Right ventricle myocardium superior (tissue), 1 donor: Measurements from ENCODE around the gene DENND4B. TPM values are rescaled to one million over a fixed set of nuclear protein-coding genes. Genes with fewer than 3 reads are reported as not detected.
"Not testable (repeated sequence)": the region's sequence is repeated elsewhere in the genome, so short reads cannot be mapped to it uniquely, and the experiment has no call there.

Experiments used
- ATAC-seq: fragments of 200-7000 bp; cut with Tn5 transposase; one replicate; pipeline ENCODE4 v1.9.1; 2020; ENCODE audit warnings: mild to moderate bottlenecking; ENCODE audit not compliant: poor library complexity
- DNase-seq: peaks from one replicate; pipeline ENCODE4 v3.0.0-alpha.2; 2020
- intact Hi-C: fragments of 100-400 bp; cut with DNase I; formaldehyde crosslinking; loops from one replicate; pipeline ENCODE4 v1.11.2; 2022
- long read RNA-seq: library from polyadenylated mRNA; unstranded; transcript quantifications from one replicate; pipeline ENCODE4 v2.0.0, GENCODE V29; 2021
- total RNA-seq: library from RNA; stranded (reverse); fragmentation: NEBNext Ultra II Directional; extraction: Animal tissue kit (Norgen Biotek cat#: 25700); gene quantifications from one replicate; pipeline ENCODE4 v1.2.1, GENCODE V29; 2021
- donor health status: DM: no; HTN: yes; CAD: no; lungs with severe emphysema.

Gene DENND4B, protein sequence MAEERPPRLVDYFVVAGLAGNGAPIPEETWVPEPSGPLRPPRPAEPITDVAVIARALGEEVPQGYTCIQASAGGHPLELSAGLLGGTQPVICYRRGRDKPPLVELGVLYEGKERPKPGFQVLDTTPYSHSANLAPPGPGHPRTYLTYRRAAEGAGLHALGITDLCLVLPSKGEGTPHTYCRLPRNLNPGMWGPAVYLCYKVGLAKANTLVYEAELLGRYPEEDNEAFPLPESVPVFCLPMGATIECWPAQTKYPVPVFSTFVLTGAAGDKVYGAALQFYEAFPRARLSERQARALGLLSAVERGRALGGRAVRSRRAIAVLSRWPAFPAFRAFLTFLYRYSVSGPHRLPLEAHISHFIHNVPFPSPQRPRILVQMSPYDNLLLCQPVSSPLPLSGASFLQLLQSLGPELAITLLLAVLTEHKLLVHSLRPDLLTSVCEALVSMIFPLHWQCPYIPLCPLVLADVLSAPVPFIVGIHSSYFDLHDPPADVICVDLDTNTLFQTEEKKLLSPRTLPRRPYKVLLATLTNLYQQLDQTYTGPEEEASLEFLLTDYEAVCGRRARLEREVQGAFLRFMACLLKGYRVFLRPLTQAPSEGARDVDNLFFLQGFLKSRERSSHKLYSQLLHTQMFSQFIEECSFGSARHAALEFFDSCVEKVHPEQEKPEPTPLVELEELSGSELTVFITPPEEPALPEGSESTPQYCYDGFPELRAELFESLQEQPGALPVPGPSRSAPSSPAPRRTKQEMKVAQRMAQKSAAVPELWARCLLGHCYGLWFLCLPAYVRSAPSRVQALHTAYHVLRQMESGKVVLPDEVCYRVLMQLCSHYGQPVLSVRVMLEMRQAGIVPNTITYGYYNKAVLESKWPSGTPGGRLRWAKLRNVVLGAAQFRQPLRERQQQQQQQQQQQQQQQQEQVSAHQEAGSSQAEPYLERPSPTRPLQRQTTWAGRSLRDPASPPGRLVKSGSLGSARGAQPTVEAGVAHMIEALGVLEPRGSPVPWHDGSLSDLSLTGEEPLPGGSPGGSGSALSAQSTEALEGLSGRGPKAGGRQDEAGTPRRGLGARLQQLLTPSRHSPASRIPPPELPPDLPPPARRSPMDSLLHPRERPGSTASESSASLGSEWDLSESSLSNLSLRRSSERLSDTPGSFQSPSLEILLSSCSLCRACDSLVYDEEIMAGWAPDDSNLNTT (N-terminal part only)
- 45.5 TPM for total RNA-seq
- long read RNA-seq, partial matches to known transcripts: 56 of 71 reads
- long read RNA-seq, other reads (novel, unspliced or antisense): 15 of 71 reads

DNA sequence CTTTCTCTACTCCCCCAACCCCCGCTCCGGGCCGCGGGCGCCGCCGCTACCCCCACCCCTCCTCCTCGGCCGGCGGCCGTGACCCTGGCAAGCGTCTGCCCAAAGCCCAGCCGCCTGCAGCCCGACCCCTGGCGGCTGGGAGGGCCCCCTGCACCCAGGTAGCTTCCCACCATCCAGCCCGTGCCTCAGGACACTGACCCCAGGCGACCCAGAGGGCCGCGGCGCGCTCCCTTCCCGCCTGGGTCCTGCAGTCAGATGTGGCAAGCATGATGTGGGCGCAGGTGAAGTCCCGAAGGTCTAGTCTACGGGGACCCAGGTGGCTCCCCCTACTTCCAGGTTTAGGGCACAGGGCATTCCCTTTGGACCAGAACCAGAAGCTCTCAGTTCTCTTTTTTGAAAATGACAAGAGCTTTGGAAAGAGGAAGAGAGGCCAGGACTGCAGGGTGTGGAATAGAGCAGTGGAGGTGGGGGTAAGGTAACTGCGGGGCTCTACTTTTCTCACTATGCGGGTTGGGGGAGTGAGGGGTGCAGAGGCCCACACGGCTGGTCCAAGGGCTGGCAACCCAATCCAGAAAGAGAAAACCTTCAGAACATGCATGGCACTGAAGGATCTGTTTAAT is at the start of gene DENND4B:
TSS of gene DENND4B (minus strand) at position 97 of the 620 bp plus-strand sequence. CDS start 2,344 bp downstream, outside the sequence.
- DNase-seq (peak; percentile 89), ATAC-seq (peak; percentile 82)
- intact Hi-C loops: loop anchor here (5.0 kb wide), 1 partner anchor 149 kb away; no protein-coding TSS in a partner anchor

DNA sequence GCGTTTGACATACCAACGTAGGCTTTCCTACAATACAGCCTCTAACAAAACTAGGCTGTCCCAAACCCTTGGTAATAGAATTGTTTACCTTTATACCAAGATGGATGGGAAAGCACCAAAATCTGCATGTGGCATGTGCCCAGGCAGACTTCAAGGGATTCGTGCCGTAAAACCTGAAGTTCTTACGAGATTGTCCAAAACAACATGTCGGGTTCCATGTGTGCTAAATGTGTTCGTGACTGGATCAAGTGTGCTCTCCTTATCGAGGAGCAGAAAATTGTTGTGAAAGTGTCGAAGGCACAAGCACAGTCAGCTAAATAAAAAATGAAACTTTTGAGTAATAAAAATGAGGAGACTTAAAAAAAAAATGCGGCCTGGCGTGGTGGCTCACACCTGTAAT is 49.1 kb upstream of the DENND4B start:
- intact Hi-C loops: no loop called here
- no peak for DNase-seq
- no peak for ATAC-seq

DNA sequence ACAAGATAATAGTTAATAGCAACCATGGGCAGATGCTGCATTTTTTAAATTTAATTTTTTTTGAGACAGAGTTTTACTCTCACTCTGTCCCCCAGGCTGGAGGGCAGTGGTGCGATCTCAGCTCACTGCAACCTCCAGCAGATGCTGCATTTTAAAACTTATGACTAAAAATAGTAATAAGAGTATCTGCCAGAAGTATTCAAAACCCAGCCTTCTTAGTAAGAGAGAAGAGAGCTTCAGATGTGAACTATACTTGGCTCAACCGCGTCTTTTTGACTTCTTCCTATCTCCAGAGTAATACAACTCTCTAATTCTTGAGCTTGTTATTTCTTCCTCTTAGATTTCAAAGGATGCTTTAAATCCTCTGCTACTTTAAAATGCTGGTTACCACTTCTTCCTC is 48.7 kb upstream of the DENND4B start:
- DNase-seq (no peak), ATAC-seq (no peak)
- intact Hi-C loops: no loop called here

DNA sequence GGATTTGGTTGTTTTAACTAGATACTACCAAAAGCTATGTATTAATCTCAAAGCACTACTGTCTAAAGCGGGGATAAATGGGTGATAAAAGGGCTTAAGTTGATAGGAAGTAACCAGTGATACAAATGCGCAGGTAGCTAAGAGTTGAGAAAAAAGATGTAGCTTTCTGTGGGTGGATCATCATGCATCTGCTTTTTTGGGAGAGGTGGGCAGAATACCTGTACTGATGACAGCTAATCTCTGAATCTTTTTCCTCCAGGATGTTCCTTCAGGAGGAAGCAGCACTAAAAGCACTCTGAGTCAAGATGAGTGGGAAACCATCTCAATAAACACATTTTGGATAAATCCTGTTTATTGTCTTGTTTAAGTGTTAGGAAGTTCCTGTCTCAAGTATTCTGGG is 45.3 kb upstream of the DENND4B start:
- no peak for DNase-seq
- intact Hi-C loops: no loop called here
- ATAC-seq: no peak

DNA sequence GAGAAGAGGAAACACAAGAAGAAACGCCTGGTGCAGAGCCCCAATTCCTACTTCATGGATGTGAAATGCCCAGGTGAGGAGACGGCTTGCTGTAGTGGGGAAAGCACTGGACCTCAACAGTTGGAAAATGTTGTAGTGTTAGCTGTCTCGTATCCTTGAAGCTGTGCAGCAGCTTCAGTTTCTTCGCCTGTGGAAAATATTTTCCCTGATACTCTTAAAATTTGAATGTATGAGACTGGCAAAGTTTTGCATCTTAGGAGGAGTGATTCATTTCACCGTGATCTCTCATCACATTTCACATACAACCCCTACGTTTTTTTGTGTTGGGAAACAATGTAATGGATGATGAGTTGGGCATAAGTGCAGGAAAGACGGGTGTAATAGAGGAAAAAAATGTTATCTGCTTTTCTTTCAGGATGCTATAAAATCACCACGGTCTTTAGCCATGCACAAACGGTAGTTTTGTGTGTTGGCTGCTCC is 44.7 kb upstream of the DENND4B start:
- no peak for ATAC-seq

DNA sequence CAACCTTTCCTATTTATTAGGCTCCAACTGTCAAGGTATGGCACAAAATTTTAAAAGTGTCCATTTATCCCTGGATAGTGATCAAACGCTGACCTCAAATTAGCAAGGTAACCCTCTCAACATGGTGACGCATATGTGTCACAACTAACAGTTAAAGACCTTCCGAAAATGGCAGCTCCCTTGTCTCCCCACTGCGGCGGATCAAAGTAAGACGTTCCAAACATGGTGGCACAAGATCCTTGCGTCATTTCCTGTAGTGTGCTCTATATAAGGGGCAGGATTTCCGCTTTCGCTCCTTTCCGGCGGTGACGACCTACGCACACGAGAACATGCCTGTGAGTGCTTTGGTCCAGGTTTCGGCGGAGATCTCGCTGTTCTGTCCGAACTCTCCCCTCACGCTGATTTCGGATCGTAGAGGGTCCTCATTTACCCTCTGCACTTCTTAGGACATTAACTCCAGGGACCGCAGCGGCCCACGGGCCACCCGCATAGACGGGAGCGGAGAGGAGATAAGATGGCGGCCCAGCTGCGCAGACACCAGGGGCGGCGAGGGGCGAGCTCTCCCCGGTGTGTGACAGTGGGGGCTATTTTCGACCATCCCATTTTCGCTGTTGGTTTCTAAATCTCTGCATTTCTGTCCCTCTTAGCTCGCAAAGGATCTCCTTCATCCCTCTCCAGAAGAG is 44.1 kb upstream of the DENND4B start, which contains the start of gene RPS27:
TSS of gene RPS27 (plus strand) at position 295 of the 683 bp plus-strand sequence. CDS start at position 330, 35 bp downstream.
- DNase-seq (peak; percentile 89), ATAC-seq (peak; percentile 84)
- intact Hi-C loops: no loop called here

More for the DNA sequence above, 44.7 kb upstream of the DENND4B start:
- intact Hi-C loops: no loop called here
- no peak for DNase-seq

DNA sequence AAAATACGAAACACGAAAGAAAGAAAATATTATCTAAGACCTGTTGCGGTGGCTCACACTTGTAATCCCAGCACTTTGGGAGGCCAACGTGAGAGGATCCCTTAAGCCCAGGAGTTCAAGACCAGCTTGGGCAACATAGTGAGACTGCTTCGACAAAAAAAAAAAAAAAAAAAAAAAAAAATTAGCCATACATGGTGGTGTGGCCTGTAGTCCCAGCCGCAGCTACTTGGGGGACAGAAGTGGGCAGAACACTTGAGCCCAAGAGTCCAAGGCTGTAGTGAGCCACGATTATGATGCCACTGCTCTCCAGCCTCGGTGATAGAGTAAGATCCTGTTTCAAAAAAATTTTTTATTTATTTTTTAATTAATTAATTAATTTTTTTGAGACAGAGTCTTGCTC is 41.1 kb upstream of the DENND4B start:
- DNase-seq: no peak
- intact Hi-C loops: loop anchor here (5.0 to 10.0 kb wide), 3 partner anchors 190 to 453 kb away; partner anchors contain the start of genes NPR1 and S100A6
- ATAC-seq: no peak

DNA sequence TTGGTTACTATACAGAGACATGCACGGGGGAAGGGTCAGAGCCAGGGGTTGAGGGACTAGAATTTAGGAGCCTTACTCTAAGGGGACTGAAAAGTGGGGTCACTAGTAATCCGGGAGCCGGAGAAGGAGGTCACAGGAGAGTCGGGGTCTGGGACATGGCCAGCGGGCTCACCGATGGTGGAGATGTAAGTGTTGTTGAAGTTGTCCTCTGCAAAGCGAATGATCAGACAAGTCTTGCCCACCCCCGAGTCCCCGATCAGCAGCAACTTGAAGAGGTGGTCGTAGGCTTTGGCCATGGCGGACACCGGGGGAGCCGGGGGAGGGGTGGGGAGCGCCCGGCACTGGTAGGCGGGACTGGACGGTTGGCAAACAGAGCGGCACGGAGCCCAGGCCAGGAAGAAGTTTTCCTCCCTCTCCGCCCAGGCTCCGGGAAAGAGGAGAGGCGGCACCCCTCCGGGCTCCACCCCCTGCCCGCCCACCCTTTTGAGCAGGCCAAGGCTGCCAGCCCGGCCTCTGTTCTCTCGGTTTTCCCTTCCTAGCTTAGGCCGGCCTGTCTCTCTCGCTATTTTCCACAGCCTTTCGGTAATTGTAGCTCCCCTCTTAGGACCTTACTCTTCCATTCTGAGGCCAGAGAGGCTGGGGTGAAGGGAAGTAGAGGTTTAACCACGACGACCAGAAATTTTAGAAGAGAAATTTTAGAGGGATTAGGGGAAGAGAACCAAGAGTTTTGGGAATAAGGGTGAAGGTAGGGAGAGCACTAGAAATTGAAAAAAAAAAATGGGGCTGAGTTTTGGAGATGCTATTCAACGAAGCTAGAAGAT is 39.6 kb upstream of the DENND4B start, which contains the start of gene RAB13:
TSS of gene RAB13 (minus strand) at position 399 of the 821 bp plus-strand sequence. CDS start at position 296, 103 bp downstream.
- intact Hi-C loops: loop anchor here (5.0 to 10.0 kb wide), 3 partner anchors 189 to 451 kb away; partner anchors contain the start of genes NPR1 and S100A6
- DNase-seq: peak; percentile 89
- peak; percentile 86 for ATAC-seq

DNA sequence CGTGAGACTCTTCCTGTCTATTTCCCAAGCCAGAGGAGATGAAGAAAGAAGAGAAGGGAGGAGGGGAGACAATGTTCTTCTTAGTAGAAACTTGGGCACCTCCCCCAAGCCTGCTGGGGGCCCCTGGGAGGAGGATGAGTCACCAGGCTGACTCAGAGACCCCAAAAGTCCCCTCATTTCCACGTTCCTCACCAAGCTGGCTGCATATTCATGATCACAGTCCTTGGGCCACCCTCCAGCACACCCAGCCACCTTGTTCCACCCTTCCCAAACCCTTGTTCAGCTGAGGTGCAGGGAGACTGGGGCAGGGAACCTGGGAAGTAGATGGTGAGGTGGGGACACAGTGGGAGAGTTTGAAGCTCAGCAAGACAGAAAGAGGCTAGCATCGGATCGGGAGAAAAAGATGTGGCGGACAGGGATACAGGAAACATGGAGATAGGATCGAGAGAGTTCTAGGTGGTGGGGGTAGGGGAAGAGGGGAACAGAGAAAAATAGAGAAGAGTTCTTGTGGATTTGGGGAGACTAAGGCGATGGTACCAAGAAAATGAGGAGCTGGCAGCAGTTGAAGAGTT is 38.9 kb upstream of the DENND4B start:
- intact Hi-C loops: loop anchor here (5.0 to 10.0 kb wide), 3 partner anchors 188 to 451 kb away; partner anchors contain the start of genes NPR1 and S100A6
- DNase-seq (peak; percentile 60), ATAC-seq (peak; percentile 2)

DNA sequence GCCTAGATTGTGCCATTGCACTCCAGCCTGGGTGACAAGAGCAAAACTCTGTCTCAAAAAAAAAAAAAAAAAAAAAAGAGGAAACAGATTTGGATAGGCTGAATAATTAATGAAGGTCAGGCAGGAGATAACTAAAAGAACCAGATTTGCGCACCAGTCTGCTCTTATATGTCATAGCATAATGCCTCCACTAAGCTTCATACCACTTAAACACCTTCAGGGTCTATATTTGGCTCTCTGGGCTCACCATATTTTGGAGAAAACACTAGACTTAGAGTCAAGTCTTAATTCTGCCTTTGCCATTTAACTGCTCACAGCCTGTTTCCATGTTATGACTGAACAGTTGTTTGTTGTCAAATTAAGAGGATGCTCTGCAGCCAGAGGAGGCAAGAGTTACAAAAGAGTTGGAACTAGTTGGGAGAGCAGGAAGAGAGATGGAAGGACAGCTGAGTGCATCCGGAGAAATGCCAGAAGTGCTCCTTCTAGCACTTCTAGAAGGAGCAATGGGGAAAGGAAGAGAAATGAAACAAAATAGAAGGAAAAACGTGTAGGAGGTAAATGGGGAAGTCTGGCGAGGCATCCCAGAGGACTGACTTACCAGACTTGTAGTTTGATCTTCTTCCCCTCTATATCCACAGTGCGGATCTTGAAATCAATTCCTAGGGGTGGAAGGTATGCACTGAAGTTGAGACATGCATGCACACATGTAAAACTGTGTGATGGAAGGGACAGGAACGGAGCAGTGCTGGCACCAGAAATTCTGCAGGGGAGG is 37.8 kb upstream of the DENND4B start:
- ATAC-seq (no peak), DNase-seq (no peak)
- intact Hi-C loops: loop anchor here (10.0 kb wide), 1 partner anchor 450 kb away; the partner anchor contains the start of gene S100A6

DNA sequence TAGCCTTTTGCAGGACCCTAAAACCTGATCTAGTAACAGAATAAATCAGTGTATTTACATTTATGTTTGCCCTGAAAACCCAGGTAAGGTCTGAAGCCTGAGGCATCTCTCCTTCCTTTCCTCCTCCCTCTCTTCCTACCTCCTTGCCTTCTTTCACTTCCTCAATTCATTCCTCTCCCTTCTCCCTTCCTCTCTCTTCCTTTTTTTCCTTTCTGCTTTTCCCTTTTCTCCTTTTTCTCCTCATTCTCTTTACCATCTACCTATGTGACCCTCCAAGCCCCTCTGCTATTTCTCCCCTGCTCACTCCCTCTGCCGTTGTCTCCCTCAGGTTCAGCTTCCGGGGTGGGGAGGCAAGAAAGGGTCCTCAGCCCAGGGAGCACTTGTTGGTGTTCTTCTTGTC is 35.2 kb upstream of the DENND4B start:
- DNase-seq, ATAC-seq: not testable (repeated sequence)
- intact Hi-C loops: loop anchor here (10.0 kb wide), 1 partner anchor 447 kb away; the partner anchor contains the start of gene S100A6

DNA sequence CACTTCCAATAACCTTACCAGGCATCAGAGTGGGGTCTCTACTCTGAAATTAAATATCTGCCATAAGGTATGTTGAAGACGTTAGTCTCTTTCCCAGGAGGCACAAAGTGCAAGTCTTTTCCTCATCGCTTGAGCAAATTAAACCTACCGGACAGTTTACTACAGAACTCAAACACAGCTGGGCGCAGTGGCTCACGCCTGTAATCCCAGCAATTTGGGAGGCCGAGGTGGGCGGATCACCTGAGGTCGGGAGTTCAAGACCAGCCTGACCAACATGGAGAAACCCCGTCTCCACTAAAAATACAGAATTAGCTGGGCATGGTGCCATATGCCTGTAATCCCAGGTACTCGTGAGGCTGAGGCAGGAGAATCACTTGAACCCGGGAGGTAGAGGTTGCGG is 32.6 kb upstream of the DENND4B start:
- ATAC-seq, intact Hi-C loops, DNase-seq: not testable (repeated sequence)

DNA sequence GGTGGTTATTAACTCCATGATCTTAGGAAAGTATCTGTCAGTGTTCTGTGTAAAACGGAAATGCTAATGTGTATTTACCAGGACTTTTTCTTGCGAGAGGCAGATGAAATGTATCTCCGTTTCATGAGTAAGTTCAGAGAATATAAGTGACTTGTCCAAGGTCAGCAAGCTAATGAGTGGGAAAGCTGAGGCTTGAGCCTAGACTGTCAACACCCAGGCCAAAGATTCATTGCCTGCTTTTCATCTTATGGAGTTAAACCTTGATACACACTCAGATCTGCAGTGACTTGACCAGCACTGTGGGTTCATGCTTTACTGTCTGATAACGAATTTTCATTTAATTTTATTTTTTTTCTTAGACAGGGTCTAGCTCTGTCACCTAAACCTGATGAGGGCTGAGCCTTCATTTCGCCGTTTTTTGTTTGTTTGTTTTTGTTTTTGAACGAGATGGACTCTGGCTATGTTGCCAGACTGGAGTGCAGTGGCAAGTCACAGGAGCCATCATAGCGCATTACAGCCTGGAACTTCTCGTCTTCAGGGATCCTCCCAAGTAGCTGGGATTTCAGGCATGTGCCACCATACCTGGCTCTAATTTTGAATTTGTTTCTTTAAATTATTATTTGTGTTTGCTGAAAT is 31.9 kb upstream of the DENND4B start:
- DNase-seq: no peak
- intact Hi-C loops: no loop called here

More for the DNA sequence above, 31.9 kb upstream of the DENND4B start:
- ATAC-seq: no peak
